GM12801 (cell line): ENCODE data around the gene SLC38A4.

Experiments
- CTCF ChIP-seq: IDR thresholded peaks from one replicate; pipeline ENCODE4 v1.5.1; 2011; ENCODE audit warnings: control low read depth; ENCODE audit not compliant: insufficient read length; ENCODE audit errors: extremely low read depth

The SLC38A4 gene

GRCh38 chr12:46752396-46752795 lies 73.4 kb downstream of the SLC38A4 start:
- TF ChIP-seq CTCF, result no peak

- TF ChIP-seq CTCF, result no peak
Measured at GRCh38 chr12:46751173-46751572, 74.6 kb downstream of the SLC38A4 start.

GRCh38 chr12:46749322-46749721 lies 76.5 kb downstream of the SLC38A4 start:
- no peak for TF ChIP-seq CTCF

GRCh38 chr12:46744283-46744682 lies 81.5 kb downstream of the SLC38A4 start:
- no peak for TF ChIP-seq CTCF

- no peak for TF ChIP-seq CTCF
Measured at GRCh38 chr12:46743456-46743855, 82.3 kb downstream of the SLC38A4 start.

GRCh38 chr12:46725332-46725731 lies 100.5 kb downstream of the SLC38A4 start:
- TF ChIP-seq CTCF, result no peak

GRCh38 chr12:46723629-46724419 lies 102.0 kb downstream of the SLC38A4 start:
- no peak for TF ChIP-seq CTCF
